K562 (cell line): Measurements from ENCODE around the gene DPAGT1. TPM values are rescaled to one million over a fixed set of nuclear protein-coding genes. Genes with fewer than 3 reads are reported as not detected.
A peak's percentile ranks its signal among the peaks of the same experiment; 100 is the strongest.

ENCODE experiments used
- ATAC-seq: fragments of 200-7000 bp; cut with Tn5 transposase; 3 replicates; pipeline ENCODE4 v1.9.1; 2020; ENCODE audit warnings: moderate library complexity
- BruUV-seq: library from RNA; stranded (reverse); fragments of 400-500 nt; replicated peaks from 2 replicates; lab custom pipeline; 2021; lab: Mats Ljungman, UMichigan
- CTCF ChIA-PET: fragments of 300-600 bp; formaldehyde crosslinking; extraction: SDS; loops from one replicate; lab custom pipeline; 2021; ENCODE audit warnings: low intra/inter-chr PET ratio; lab: Yijun Ruan, JAX
- POLR2A ChIA-PET: fragments of 300-600, 350-650 bp; sonication (Branson Sonifier 250); formaldehyde crosslinking; extraction: SDS; loops from one replicate; lab custom pipeline; 2021; ENCODE audit warnings: antibody characterized with exemption, inconsistent platforms; lab: Yijun Ruan, JAX
- DNase-seq, 4 experiments: peaks; one replicate each; pipeline versions ENCODE4 v3.0.0 to v3.0.0-alpha.2; 2011 to 2018; ENCODE audit warnings: low spot score in 3 of 4, mixed read lengths in 3 of 4; ENCODE audit errors: extremely low read depth in 1 of 4
- FAIRE-seq: peaks from 2 replicates; lab custom pipeline; 2011; peaks lifted over from hg19 to GRCh38; lab: Jason Lieb, UNC
- H2AFZ ChIP-seq: 2 replicates; pipeline ENCODE4 v1.6.0; 2011; ENCODE audit warnings: low read depth, low read length, control low read depth, inconsistent platforms
- H3K27ac ChIP-seq: fragments of 200-600 bp; 3 replicates; pipeline ENCODE4 v1.8.0; 2011; ENCODE audit warnings: low read depth, mild to moderate bottlenecking, control low read depth, inconsistent platforms, low read length, moderate library complexity, mixed read lengths; ENCODE audit errors: extremely low read depth
- H3K27me3 ChIP-seq, 2 experiments: fragments of 300-600 bp in 1 of 2; 2 replicates in 1 of 2; 3 replicates in 1 of 2; pipeline versions ENCODE4 v1.6.0 to v1.8.0; 2011; ENCODE audit warnings: inconsistent platforms in 2 of 2, low read length in 2 of 2, mild to moderate bottlenecking in 1 of 2, mixed read lengths in 1 of 2, moderate library complexity in 1 of 2; ENCODE audit not compliant: control insufficient read depth in 2 of 2, insufficient read depth in 2 of 2
- H3K36me3 ChIP-seq: fragments of 300-600 bp; 3 replicates; pipeline ENCODE4 v1.8.0; 2011; ENCODE audit warnings: mild to moderate bottlenecking, low read length, inconsistent platforms; ENCODE audit not compliant: control insufficient read depth, insufficient read depth
- H3K4me1 ChIP-seq, 2 experiments: fragments of 200-600 bp in 1 of 2; replicated peaks in 1 of 2; 2 replicates in 1 of 2; 3 replicates in 1 of 2; pipeline versions ENCODE4 v1.5.1 to v1.8.0; 2011; ENCODE audit warnings: inconsistent platforms in 2 of 2, low read length in 2 of 2, mild to moderate bottlenecking in 1 of 2, mixed read lengths in 1 of 2, moderate library complexity in 1 of 2; ENCODE audit not compliant: control insufficient read depth in 2 of 2, insufficient read depth in 2 of 2
- H3K4me2 ChIP-seq: 2 replicates; pipeline ENCODE4 v1.6.1; 2011; ENCODE audit warnings: low read length, control low read depth, inconsistent platforms, mixed read lengths; ENCODE audit not compliant: insufficient read depth
- H3K4me3 ChIP-seq: fragments of 200-600 bp; sonication (generic), shearing (Covaris generic); 2 replicates; pipeline ENCODE4 v1.5.1; 2016; ENCODE audit warnings: control low read depth, inconsistent platforms
- H3K79me2 ChIP-seq: fragments of 200-600 bp; 3 replicates; pipeline ENCODE4 v1.8.0; 2011; ENCODE audit warnings: low read length, inconsistent platforms; ENCODE audit not compliant: control insufficient read depth, insufficient read depth
- H3K9ac ChIP-seq, 2 experiments: 2 replicates each; pipeline versions ENCODE4 v1.6.0 to v1.6.1; 2011; ENCODE audit warnings: low read depth in 2 of 2, low read length in 2 of 2, control low read depth in 1 of 2, inconsistent platforms in 1 of 2, mild to moderate bottlenecking in 1 of 2, mixed read lengths in 1 of 2; ENCODE audit not compliant: insufficient read depth in 1 of 2
- H3K9me1 ChIP-seq: one replicate; pipeline ENCODE4 v1.6.0; 2011; ENCODE audit warnings: inconsistent platforms, mild to moderate bottlenecking, low read length, moderate library complexity; ENCODE audit not compliant: control insufficient read depth, insufficient read depth
- H3K9me3 ChIP-seq: replicated peaks from 2 replicates; pipeline ENCODE4 v1.5.1; 2011; ENCODE audit warnings: low read depth, low read length, inconsistent platforms; ENCODE audit not compliant: control insufficient read depth, insufficient read depth
- H4K20me1 ChIP-seq: replicated peaks from 2 replicates; pipeline ENCODE4 v1.6.1; 2011; ENCODE audit warnings: low read length, inconsistent platforms, mixed read lengths; ENCODE audit not compliant: control insufficient read depth, insufficient read depth
- GABPA ChIP-seq: fragments of 200-800 bp; sonication (Bioruptor generic); conservative IDR thresholded peaks from 2 replicates; pipeline ENCODE4 v1.6.1; 2016; ENCODE audit warnings: low read depth, missing genetic modification characterization, missing compliant biosample characterization
- ILK ChIP-seq: fragments of 450-650 bp; IDR thresholded peaks from 2 replicates; pipeline ENCODE4 v1.6.1; 2016; ENCODE audit warnings: missing genetic modification characterization, low read depth, mild to moderate bottlenecking, missing compliant biosample characterization, moderate library complexity, borderline replicate concordance
- SMARCA5 ChIP-seq: fragments of 450-650 bp; IDR thresholded peaks from 2 replicates; pipeline ENCODE4 v1.6.1; 2016
- ZNF408 ChIP-seq: fragments of 250-450 bp; sonication (Bioruptor Pico); IDR thresholded peaks from 2 replicates; pipeline ENCODE4 v1.4.0; 2020; ENCODE audit warnings: low read depth, mild to moderate bottlenecking, moderate library complexity
- WGBS: fragments of 100-300 bp; shearing (Covaris generic); methylation state at CpG from one replicate; pipeline ENCODE4 v1.1.6; 2016; ENCODE audit warnings: low coverage, mixed read lengths; ENCODE audit not compliant: insufficient coverage; ENCODE audit errors: missing lambda C conversion rate; 5-methylcytosine and 5-hydroxymethylcytosine counted together
- in situ Hi-C: fragments of 300-500 bp; cut with MboI; formaldehyde crosslinking; loops from 4 replicates; pipeline ENCODE4 v1.15.0; 2018; ENCODE audit warnings: inconsistent platforms, mixed read lengths
- intact Hi-C: fragments of 100-400 bp; cut with micrococcal nuclease; formaldehyde crosslinking; loops from 2 replicates; pipeline ENCODE4 v1.14.2; 2022
- polyA plus RNA-seq, 8 experiments: library from polyadenylated mRNA; depleted of rRNA in 4 of 8; stranded (reverse) in 5 of 8; unstranded in 3 of 8; fragments of >200 nt; fragmentation: Nextera tagmentation in 2 of 8; fragmentation: Illumina TruSeq in 1 of 8; extraction: Ambion mirVana in 2 of 8; extraction: Trizol in 1 of 8; gene quantifications; 2 replicates each; pipeline versions ENCODE4 v1.2.1 to v1.2.3, GENCODE V29; 2011 to 2014; ENCODE audit warnings: inconsistent platforms in 1 of 8, missing spikeins in 1 of 8
- total RNA-seq, 7 experiments: library from RNA; depleted of rRNA in 6 of 7; stranded (reverse); fragments of >200 nt in 6 of 7; fragmentation: Illumina TruSeq in 2 of 7; extraction: Trizol in 2 of 7; gene quantifications; 2 replicates each; pipeline versions ENCODE4 v1.2.1 to v1.2.3, GENCODE V29; 2011 to 2021; ENCODE audit warnings: low replicate concordance in 1 of 7

Gene DPAGT1
- total and polyA plus RNA-seq, 9 of the 15 experiments (the other 6 are each of a cell fraction or from before 2014, with no cell fraction given) = 29.9 to 135 (median 85.0) TPM

DNA sequence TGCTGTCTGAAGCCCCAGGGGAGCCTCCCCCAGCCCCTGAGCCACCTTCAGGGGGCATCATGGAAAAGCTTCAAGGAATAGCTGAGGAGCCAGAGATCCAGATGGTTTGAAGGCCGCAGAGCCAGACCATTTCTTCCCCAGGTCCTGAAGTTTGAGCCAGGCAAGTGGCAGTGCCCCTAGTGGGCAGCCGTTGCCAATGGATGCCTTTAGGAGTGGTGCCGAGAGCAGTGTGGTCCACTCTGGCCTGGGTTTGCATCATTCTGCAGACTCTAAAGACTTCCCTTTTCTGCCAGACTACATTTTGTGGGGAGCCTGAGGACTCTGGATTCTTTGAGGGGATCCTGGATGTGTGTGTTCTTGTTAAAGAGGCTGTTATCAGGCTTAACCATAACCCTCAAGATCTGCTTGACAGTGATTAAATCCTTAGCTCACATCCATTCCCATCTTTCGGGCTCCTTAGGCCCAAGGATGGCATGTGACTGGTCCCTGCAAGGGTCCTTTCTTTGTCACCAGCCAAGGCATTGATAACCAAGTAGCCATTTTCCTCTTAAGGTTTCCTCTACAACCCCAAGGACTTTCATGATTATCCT lies 32.8 kb upstream of the DPAGT1 start (continued):
- TF ChIP-seq ILK (tag) = no peak

DNA sequence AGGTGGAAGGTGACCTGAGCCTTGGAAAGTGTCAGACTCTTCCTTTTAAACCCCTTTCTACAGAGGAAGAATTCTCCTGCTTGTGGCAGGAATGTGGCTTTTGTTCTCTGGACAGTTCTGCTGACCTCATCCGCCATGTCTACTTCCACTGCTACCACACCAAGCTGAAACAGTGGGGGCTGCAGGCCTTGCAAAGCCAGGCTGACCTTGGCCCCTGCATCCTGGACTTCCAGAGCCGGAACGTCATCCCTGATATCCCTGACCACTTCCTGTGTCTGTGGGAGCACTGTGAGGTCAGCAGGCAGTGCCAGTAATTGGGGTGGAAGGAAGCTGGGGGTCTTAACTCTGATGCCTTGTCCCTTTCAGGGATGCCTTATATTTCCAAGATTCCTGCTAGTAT lies 29.0 kb upstream of the DPAGT1 start:
- no TSS peak for BruUV-seq
- POLR2A ChIA-PET = interaction anchor here (0.6 kb wide), 1 partner anchor 19 kb away, joined by 3 read pairs; no protein-coding TSS in a partner anchor
- intact Hi-C loops (no loop called here), in situ Hi-C loops (no loop called here)
- Histone ChIP-seq H3K4me3 (no peak overlapping the region), H3K27ac (no peak overlapping the region), H2AFZ (no peak overlapping the region), H3K79me2 (no peaks in the 10 kb centered on the region), H3K27me3 (no peaks in the 10 kb centered on the region), H3K4me1 (no peaks in the 10 kb centered on the region; a peak in 2 of 5 replicates), H3K9ac (peak overlapping the region in 1 of 2 experiments; percentile 52; a peak in 1 of 4 replicates), H3K4me2 (no peak overlapping the region), H3K36me3 (peaks cover 44% of the 10 kb centered on the region; the same call in 2 of the 3 replicates), H3K9me3 (no peaks in the 10 kb centered on the region), H3K9me1 (no peaks in the 10 kb centered on the region), H4K20me1 (no peaks in the 10 kb centered on the region)
- CTCF ChIA-PET = no interaction called here
- ATAC-seq (no peak), FAIRE-seq (no peak), DNase-seq (no peak)
- no peak for TF ChIP-seq SMARCA5
- TF ChIP-seq GABPA (tag) = peak; percentile 55
- no peak for TF ChIP-seq ZNF408 (CRISPR knock-in tag)
- WGBS = 67% methylated on average over 3 of the region's 3 CpGs
